Keratinocyte (primary cell): ENCODE data around the gene HECTD4. TPM values are rescaled to one million over a fixed set of nuclear protein-coding genes. Genes with fewer than 3 reads are reported as not detected.
"Not testable (repeated sequence)": the region's sequence is repeated elsewhere in the genome, so short reads cannot be mapped to it uniquely, and the experiment has no call there.

Source experiments
- DNase-seq: peaks from one replicate; pipeline ENCODE4 v3.0.0-alpha.2; 2011; ENCODE audit warnings: low read depth, missing footprints, low spot score
- FAIRE-seq: peaks from 2 replicates; lab custom pipeline; 2011; peaks lifted over from hg19 to GRCh38; lab: Jason Lieb, UNC
- H2AFZ ChIP-seq: 2 replicates; pipeline ENCODE4 v1.6.0; 2012; ENCODE audit warnings: low read length, control low read depth, inconsistent platforms; ENCODE audit not compliant: control insufficient read depth
- H3K27ac ChIP-seq: 2 replicates; pipeline ENCODE4 v1.5.1; 2011; ENCODE audit warnings: low read length; ENCODE audit not compliant: control insufficient read depth, insufficient read depth
- H3K27me3 ChIP-seq: 3 replicates; pipeline ENCODE4 v1.6.0; 2011; ENCODE audit warnings: low read length; ENCODE audit not compliant: control insufficient read depth, insufficient read depth; ENCODE audit errors: extremely low read depth
- H3K36me3 ChIP-seq, 2 experiments: 2 replicates in 1 of 2; 3 replicates in 1 of 2; pipeline ENCODE4 v1.5.1; 2011; ENCODE audit warnings: low read length in 2 of 2, mild to moderate bottlenecking in 1 of 2; ENCODE audit not compliant: control insufficient read depth in 2 of 2, insufficient read depth in 2 of 2; ENCODE audit errors: extremely low read depth in 1 of 2
- H3K4me1 ChIP-seq: 3 replicates; pipeline ENCODE4 v1.5.1; 2011; ENCODE audit warnings: low read length; ENCODE audit not compliant: control insufficient read depth, insufficient read depth; ENCODE audit errors: extremely low read depth
- H3K4me2 ChIP-seq: 3 replicates; pipeline ENCODE4 v1.6.0; 2011; ENCODE audit warnings: low read depth, low read length; ENCODE audit not compliant: control insufficient read depth, insufficient read depth; ENCODE audit errors: extremely low read depth
- H3K4me3 ChIP-seq, 3 experiments: fragments of 200-600 bp in 1 of 3; sonication (generic) in 1 of 3; 2 replicates in 2 of 3; 3 replicates in 1 of 3; pipeline ENCODE4 v1.5.1; 2011 to 2016; ENCODE audit warnings: low read length in 3 of 3, mild to moderate bottlenecking in 3 of 3, control low read depth in 2 of 3, inconsistent platforms in 1 of 3, low read depth in 1 of 3, mixed read lengths in 1 of 3, mixed run types in 1 of 3, moderate library complexity in 1 of 3; ENCODE audit not compliant: control insufficient read depth in 2 of 3, insufficient read depth in 2 of 3; ENCODE audit errors: extremely low read depth in 1 of 3
- H3K79me2 ChIP-seq: 2 replicates; pipeline ENCODE4 v1.6.0; 2012; ENCODE audit warnings: low read length; ENCODE audit not compliant: control insufficient read depth, insufficient read depth
- H3K9ac ChIP-seq: 3 replicates; pipeline ENCODE4 v1.6.0; 2011; ENCODE audit warnings: low read length; ENCODE audit not compliant: control insufficient read depth, insufficient read depth; ENCODE audit errors: extremely low read depth
- H3K9me1 ChIP-seq: 3 replicates; pipeline ENCODE4 v1.6.0; 2011; ENCODE audit warnings: low read length; ENCODE audit not compliant: control insufficient read depth, insufficient read depth; ENCODE audit errors: extremely low read depth
- H3K9me3 ChIP-seq: 2 replicates; pipeline ENCODE4 v1.5.1; 2012; ENCODE audit warnings: low read depth, low read length; ENCODE audit not compliant: control insufficient read depth
- H4K20me1 ChIP-seq: 3 replicates; pipeline ENCODE4 v1.6.0; 2011; ENCODE audit warnings: low read length; ENCODE audit not compliant: control insufficient read depth, insufficient read depth; ENCODE audit errors: extremely low read depth
- CTCF ChIP-seq, 3 experiments: IDR thresholded peaks in 1 of 3; conservative IDR thresholded peaks in 1 of 3; optimal IDR thresholded peaks in 1 of 3; 2 replicates in 2 of 3; 3 replicates in 1 of 3; pipeline versions ENCODE3 to v1.5.1; 2011; ENCODE audit warnings: low read length in 3 of 3, mild to moderate bottlenecking in 3 of 3, moderate library complexity in 2 of 3, control low read depth in 1 of 3, inconsistent platforms in 1 of 3; ENCODE audit not compliant: insufficient read depth in 2 of 3; ENCODE audit errors: extremely low read depth in 1 of 3
- EZH2 ChIP-seq: IDR thresholded peaks from one replicate; pipeline ENCODE4 v1.6.1; 2012; ENCODE audit warnings: inconsistent platforms, mild to moderate bottlenecking, low read length, moderate library complexity
- dilution Hi-C: fragments of 300-500 bp; cut with MboI; formaldehyde crosslinking; loops from one replicate; pipeline ENCODE4 v1.7.0; 2020; ENCODE audit warnings: low sequenced_read_pairs; ENCODE audit not compliant: extremely low pct_ligation_motif_present
- polyA plus RNA-seq, 5 experiments: library from polyadenylated mRNA; depleted of rRNA in 3 of 5; stranded (reverse) in 3 of 5; stranded (forward) in 1 of 5; unstranded in 1 of 5; fragments of >200 nt; gene quantifications; 1 replicate in 1 of 5; 2 replicates in 3 of 5; 3 replicates in 1 of 5; pipeline versions ENCODE4 v1.2.1 to v1.2.3, GENCODE V29; 2011 to 2012; ENCODE audit warnings: missing spikeins in 2 of 5, low read depth in 1 of 5, low replicate concordance in 1 of 5

Gene HECTD4
- polyA plus RNA-seq, 1 donor (not counting 4 experiments of a cell fraction or from before 2014, with no cell fraction given) = 7.5 TPM

GRCh38 chr12:112252184-112252583 is 130.0 kb downstream of the HECTD4 start:
- Histone ChIP-seq H3K9me1 (no peaks in the 10 kb centered on the region), H3K4me2 (no peak overlapping the region), H3K79me2 (no peaks in the 10 kb centered on the region), H3K36me3 (peaks cover 6 to 12% of the 10 kb centered on the region in 2 experiments), H3K9me3 (no peaks in the 10 kb centered on the region), H4K20me1 (no peaks in the 10 kb centered on the region), H3K9ac (no peak overlapping the region), H3K4me1 (no peaks in the 10 kb centered on the region), H3K4me3 (no peak overlapping the region), H3K27me3 (no peaks in the 10 kb centered on the region), H2AFZ (no peak overlapping the region), H3K27ac (no peak overlapping the region)
- no peak for TF ChIP-seq EZH2
- TF ChIP-seq CTCF (optimal IDR thresholded peaks at IDR 0.05 in 1 of 3, IDR thresholded peaks at IDR 0.05 in 1 of 3, conservative IDR thresholded peaks at IDR 0.05 in 1 of 3; ENCODE audit: extremely low read depth in 1 of 3, insufficient read depth in 2 of 3, low read length in 3 of 3) = no peak
- dilution Hi-C loops = no loop called here
- FAIRE-seq (no peak), DNase-seq (no peak)

- FAIRE-seq, H3K9me3 ChIP-seq, H3K27ac ChIP-seq, H3K4me2 ChIP-seq, H4K20me1 ChIP-seq, H2AFZ ChIP-seq, H3K4me3 ChIP-seq, DNase-seq, H3K9me1 ChIP-seq, H3K4me1 ChIP-seq, H3K79me2 ChIP-seq, H3K27me3 ChIP-seq, dilution Hi-C loops, H3K9ac ChIP-seq: not testable (repeated sequence)
- H3K36me3 ChIP-seq = peaks cover 12% of the 10 kb centered on the region in 2 experiments
Observed at GRCh38 chr12:112244902-112245301, 137.3 kb downstream of the HECTD4 start.
